Stimulated activated CD8-positive, alpha-beta memory T cell treated with anti-CD3 and anti-CD28 coated beads, Interleukin-4, amount 100 ng/mL, for 48 hours (primary cell): ENCODE results near the gene THAP8.
"Not testable (repeated sequence)": the region's sequence is repeated elsewhere in the genome, so short reads cannot be mapped to it uniquely, and the experiment has no call there.

Source experiments
- DNase-seq: peaks from one replicate; pipeline ENCODE4 v3.0.0-alpha.2; 2020

THAP8 gene

GRCh38 chr19:36054119-36054732 is at the start of gene THAP8:
Gene THAP8, minus strand, starts transcription at chr19:36054285. Its CDS starts 68 bp downstream, at chr19:36054217.
- peak; percentile 100 for DNase-seq

GRCh38 chr19:36103040-36103626 is 49.0 kb upstream of the THAP8 start:
- no peak for DNase-seq

- DNase-seq, result no peak
Measured at GRCh38 chr19:36101550-36102327, 47.7 kb upstream of the THAP8 start.

GRCh38 chr19:36100476-36100875 is 46.4 kb upstream of the THAP8 start:
- DNase-seq, result no peak

- DNase-seq, result no peak
Measured at GRCh38 chr19:36099166-36099785, 45.2 kb upstream of the THAP8 start.

GRCh38 chr19:36097036-36097435 is 43.0 kb upstream of the THAP8 start:
- no peak for DNase-seq

- no peak for DNase-seq
Measured at GRCh38 chr19:36093687-36094086, 39.6 kb upstream of the THAP8 start.

- DNase-seq, result peak; percentile 44
Measured at GRCh38 chr19:36093146-36093662, 39.1 kb upstream of the THAP8 start.

- no peak for DNase-seq
Measured at GRCh38 chr19:36092566-36092965, 38.5 kb upstream of the THAP8 start.

GRCh38 chr19:36090910-36091695 is 37.0 kb upstream of the THAP8 start:
- no peak for DNase-seq

GRCh38 chr19:36089847-36090246 is 35.8 kb upstream of the THAP8 start:
- DNase-seq, result no peak

- DNase-seq, result no peak
Measured at GRCh38 chr19:36086326-36086725, 32.2 kb upstream of the THAP8 start.

- no peak for DNase-seq
Measured at GRCh38 chr19:36084231-36085009, 30.3 kb upstream of the THAP8 start.

GRCh38 chr19:36082916-36083315 is 28.8 kb upstream of the THAP8 start:
- DNase-seq, result no peak

- DNase-seq, result no peak
Measured at GRCh38 chr19:36081894-36082293, 27.8 kb upstream of the THAP8 start.

- DNase-seq, result no peak
Measured at GRCh38 chr19:36081385-36081784, 27.3 kb upstream of the THAP8 start.

GRCh38 chr19:36079389-36079945 is 25.4 kb upstream of the THAP8 start:
- no peak for DNase-seq

GRCh38 chr19:36073121-36073876 is 19.2 kb upstream of the THAP8 start:
- DNase-seq, result no peak

- no peak for DNase-seq
Measured at GRCh38 chr19:36072081-36072480, 18.0 kb upstream of the THAP8 start.

GRCh38 chr19:36068810-36069499 is 14.9 kb upstream of the THAP8 start:
- not testable (repeated sequence) for DNase-seq
